NCI-H2081 treated with DMSO at 0.1 percent for 48 hours (cell line): ENCODE measurements around the gene MYO7B.

Experiments used
- DNase-seq: peaks from one replicate; lab custom pipeline; 2025; lab: John Stamatoyannopoulos, UW

Gene MYO7B

DNA sequence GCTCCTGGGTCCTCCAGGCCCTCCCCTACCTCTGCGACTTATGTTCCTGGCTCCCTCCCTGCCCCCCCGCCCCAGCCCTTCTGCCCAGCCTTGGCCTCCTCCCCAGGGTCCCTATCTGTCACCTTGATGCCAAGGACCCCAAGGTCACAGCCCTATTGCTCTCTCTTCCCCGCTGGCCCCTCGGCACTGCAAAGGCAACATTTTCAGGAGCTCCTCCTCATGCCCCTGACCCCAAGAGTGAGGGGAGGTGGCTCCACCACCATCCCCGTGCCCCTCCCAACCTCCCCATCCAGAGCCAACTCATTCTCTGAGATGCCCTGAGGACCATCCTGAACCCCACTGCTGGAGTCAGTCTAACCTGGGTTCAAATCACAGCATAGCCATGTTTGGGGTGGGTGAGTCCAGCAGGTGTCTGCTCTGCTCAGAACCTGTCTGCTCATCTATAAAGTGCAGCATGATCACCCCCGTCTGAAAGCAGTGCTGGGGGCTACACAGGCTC is 128.1 kb downstream of the MYO7B start:
- no peak for DNase-seq

DNA sequence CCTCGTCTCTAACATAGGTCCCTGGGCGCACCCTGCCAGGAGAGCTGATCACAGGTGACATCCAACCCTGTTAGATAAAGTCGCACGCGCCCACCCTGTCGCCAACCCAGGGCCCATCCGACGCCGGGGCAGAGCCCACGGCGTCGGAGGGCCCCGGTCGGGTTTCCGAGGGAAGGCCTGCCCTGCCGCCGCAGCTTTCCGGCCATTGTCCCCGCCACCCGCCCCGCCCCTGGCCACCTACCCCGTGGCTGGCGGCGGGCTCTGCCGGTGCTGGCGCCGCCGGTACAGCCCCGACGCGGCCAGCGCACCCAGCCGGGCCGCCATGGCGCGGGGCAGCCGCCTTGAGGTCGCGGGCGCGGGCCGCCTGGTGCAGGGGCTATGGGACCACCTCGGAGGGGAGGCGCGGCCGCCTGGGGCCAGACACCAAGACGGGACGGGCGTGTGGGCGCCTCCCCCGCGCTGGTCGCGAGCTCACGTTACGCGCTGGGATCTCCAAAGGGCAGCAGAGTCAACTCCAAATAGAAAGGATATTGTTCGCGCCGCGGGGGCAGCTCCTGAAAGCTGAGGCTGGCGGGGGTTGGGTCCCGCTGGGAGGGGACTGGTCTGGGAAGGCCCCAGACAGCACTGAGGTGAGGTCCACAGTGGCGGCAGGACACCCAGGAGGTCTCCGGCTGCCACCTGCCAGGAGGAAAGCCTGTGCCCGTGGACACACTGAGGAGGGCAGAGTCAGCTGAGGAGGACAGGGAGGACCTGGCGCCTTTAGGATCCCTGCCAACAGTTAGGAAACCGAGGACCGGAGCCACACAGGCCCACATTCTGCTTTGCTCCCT is 128.8 kb downstream of the MYO7B start:
- no peak for DNase-seq

DNA sequence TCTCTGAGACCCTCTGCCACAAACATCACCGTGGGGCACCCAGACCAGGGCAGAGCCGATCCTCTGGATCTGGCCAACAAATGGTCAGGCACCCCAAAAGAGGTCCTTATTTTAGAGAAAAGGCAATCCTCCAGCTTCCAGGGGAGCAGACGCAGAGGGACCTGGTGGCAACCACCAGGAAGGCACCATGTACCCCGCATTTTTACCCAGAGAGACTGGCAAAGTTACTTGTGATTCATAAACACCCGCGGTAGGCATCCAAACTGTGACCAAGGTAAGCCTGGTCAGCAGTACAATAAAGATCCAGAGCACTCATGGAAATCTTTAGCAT is 129.4 kb downstream of the MYO7B start:
- no peak for DNase-seq

DNA sequence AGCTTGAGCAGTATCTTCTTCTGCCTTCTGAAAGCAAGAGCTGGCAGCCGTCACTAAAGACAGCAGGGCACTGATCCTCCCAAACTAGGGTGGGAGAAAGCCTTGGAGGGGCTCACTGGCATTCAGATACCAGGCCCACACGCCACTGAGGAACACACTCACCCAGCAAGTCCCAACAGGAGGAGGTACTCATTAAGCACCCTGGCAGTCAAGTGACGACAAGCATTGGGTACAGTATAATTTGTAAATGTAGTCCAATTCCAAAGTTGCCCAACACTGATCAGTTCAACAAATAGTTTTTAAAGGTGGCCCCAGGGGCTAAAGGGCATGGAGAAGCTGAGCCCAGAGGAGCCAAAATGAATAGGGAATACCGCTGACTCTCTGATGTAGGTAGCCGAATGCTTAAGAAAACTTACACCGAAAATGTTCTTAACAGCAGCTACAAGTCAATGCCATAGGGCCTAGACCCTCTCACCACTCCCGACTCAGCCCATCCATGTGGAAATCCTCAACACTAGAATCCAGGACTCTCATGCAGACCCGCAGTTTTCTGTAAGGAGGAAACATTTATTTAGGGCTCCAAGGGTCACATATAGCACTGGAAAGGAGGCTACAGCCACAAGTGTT is 129.9 kb downstream of the MYO7B start:
- DNase-seq, result no peak

GRCh38 chr2:127669056-127669455 is 133.6 kb downstream of the MYO7B start:
- no peak for DNase-seq

GRCh38 chr2:127670055-127670956 is 134.8 kb downstream of the MYO7B start:
- DNase-seq, result no peak

- no peak for DNase-seq
Measured at GRCh38 chr2:127670957-127671290, 135.4 kb downstream of the MYO7B start.

DNA sequence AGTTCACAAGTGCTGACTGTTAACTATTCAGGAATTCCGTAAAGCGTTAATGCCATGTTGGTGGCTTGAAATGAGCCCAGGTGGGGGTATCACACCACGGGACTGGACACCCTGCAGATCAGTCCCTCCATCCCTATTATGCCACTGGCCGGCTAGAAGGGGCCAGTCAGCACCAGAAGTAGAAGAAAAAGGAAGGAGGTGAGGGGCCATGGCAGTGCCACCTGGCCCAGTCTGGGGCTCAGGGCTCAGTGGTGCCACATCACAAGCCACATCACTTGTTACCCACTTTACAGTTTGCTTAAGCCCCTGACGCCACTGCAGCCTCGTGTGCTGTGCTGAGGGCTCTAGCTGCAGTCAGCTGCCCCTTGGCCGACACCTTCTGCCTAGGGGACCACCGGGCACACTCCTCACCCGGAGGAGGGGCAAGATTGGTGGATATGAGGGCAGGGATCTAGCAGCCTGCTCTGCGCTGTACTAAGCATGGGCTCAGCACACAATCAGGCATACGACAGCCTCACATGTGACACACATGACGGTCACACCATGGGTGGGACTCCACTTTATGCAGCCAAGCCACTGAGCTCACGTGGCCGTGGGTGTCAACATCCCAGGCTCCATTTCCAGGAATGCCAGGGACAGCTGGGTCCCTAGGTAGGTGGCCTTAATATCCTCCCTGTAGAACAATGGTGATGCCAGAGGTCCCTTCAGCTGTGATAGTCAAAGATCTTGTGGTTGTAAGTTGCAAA is 136.2 kb downstream of the MYO7B start:
- DNase-seq, result no peak

DNA sequence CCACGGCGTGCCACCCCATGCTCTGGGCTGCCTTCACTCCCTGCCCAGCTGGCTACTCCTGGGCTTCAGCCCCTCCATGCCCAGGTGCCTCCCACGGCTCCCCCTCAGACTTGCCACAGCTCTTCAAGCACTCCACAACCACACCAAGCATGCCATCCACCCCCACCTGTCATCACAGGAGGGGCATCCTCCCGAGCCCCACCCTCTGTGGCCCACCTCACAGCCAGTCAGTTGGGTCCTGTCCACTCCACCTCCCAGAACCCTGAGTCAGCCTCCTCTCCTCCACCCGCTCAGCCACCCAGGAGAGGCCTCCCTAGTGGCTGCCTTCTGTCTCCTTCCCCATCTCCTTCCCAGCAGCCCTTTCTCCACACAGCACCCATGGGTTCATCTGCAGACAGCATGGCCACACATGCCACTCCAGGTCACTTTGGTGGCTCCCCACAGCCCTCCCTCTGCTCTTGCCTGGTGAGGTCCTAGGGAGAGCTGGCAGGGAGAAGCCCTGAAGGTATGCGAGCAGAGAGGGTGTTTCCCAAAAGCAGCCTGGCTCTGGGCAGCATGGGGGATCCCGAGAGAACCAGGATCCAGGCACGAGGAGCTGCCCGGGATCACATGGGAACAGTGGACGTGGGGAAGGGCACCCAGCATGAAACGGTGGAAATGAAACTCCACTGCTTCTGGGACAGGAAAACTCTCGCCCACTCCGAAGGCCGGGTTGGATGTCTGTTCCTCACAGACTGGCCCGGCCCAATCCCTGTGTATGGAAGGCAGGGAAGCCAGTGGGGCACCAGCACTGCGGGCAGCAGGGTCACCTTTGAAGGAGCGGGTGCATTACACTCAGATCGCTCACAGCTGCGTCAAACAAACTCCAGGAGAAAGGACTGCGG is 137.1 kb downstream of the MYO7B start:
- DNase-seq, result no peak

DNA sequence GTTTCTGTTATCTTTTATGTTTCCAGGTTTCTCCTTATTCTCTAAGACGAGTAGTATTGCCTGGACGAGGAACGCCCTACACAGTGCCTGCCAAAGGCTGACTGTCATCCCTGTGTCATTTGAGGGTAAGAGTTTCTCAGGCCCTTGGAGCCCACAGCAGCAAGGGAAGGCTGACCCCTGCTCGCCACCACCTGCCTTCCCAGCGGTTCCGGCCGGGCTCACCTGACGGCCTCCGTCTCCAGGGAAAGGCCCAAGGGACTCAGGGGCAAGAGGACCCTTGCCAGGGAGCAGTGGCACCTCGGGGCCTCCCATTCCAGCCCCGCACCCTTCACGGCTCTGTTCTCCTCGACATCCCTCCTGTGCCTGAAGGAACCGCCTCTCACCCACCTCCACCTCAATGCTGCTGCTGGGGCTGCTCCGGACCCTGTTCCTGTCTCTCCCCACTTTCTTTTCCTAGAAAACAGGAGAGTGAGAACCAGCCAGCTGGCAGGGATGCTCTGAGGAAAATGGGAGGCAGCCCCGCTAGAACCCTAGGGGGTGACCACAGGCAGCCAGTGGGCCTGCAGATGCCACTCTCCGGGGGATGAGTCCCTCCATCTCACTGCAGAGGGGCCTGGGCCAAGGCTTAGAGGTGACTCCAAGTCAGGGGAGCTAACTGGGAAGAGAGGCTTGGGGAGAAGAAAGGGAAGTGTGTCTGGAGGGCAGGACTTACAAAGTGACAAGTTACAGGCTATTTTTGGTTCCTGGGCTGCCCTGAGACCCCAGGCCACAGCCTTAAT is 138.0 kb downstream of the MYO7B start:
- DNase-seq, result no peak

DNA sequence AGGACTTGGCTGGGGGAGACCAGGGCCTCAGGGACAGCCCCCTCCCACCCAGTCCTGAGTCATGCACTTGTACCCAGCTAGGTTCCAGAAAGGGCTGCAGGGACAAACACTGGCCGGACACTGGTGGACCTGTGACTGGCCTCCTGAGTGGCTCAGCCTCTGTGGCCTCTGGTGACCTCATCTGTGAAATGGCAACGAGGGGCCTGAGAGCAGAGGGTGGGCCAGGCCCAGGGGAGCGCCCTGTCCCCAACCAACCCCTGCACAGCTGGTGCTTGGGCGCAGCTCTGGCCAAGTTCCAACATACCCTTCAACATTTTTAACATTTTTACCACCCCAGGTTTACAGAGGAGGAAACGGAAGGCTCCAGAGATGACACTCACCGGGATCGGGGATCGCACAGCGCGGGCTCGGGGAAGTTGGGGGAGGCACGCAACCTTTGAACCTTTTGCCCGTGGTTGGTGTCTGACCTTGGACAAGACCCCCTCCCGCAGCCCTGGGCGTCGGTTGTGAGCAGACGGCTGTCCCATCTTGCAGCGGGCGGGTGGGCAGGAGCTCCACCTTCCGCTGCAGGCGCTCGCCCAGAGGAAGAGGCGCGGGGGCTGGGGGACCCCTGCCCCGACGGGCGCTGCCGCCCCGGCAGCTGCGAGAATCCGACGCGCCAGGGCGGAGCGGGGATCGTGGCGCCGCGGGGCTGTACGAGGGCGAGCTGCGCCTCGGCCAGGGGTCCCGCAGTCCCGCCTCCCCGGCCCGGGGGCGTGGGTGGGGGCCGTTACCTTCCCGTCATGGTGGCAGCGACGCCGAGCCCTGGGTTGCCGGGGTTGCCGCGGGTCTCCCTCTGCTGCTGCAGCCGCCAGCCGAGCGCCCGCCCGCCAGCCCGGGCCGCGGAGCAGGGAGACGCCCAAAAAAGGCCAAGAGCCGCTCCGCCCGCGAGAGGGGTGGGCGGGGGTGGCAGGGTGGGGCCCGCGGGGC is 139.0 kb downstream of the MYO7B start:
- no peak for DNase-seq

DNA sequence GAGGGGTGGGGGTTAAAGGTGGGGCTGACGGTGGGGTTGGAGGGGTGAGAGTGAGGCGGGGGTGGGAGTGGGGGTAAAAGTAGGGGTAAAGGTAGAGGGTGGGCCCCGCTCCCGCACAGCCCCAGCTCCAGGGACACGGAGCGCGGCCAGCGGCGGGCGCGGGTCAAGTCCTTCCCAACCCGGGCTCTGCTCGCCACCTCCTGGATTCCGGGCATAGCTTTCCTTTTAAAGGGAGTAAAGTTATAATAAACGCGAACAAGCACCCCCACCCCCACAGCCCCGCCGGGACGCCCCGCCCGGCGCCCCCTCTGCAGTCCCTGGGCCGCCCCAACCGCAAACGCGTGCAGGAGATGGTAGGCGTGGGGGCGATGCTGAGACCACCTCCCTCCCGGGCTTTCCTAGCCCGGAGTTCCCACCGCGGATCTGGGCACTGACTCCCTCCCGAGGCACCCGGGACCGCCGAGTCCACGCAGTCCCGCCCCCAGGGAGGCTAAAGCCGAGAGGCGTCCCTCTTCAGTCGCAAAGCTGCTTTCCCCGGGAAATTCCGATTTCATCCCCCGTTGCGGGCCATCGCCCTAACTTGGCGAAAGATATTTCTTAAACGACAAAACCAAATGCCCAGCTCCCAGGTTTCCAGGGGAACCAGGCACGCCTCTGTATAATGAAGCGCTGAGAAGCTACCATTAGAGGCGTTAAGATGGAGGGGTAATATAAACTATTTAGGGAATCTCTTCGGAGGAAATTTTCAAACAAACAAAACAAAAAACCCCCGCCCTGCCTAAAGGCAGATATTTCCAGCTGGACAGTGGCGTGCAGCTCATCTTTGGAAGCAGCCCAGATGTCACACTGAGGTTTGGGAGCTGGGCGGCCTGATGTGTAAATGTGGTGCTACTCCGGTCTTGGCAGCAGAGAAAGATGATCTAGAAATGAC is 140.1 kb downstream of the MYO7B start, which contains the start of gene LIMS2:
Gene LIMS2, minus strand, starts transcription at position 200 of the 931 bp plus-strand sequence. CDS start 506 bp downstream, outside the sequence.
- DNase-seq, result no peak

- DNase-seq, result no peak
Measured at GRCh38 chr2:127676906-127677305, 141.4 kb downstream of the MYO7B start.

- DNase-seq, result no peak
Measured at GRCh38 chr2:127678531-127678930, 143.0 kb downstream of the MYO7B start.

DNA sequence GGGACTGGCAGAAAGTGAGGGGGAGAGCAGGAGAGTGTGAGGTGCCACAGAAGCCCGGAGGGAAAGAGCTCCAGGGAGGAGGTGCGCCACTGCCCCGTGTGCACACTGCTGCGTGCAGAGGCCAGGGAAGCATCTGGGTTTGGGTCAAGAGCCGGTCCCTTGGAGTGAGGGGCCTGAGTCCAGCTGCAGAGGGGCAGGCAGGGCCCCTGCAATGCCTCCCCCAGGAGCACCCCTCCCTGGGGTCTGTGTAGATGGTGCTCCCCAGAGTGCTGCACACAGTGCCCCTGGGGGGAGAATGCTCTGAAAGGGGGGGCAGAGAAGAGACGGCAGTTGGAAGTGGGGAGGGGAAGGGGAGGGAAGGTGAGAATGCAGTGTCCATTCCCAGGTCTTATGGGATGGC is 143.5 kb downstream of the MYO7B start:
- no peak for DNase-seq

- no peak for DNase-seq
Measured at GRCh38 chr2:127679680-127680361, 144.3 kb downstream of the MYO7B start.

DNA sequence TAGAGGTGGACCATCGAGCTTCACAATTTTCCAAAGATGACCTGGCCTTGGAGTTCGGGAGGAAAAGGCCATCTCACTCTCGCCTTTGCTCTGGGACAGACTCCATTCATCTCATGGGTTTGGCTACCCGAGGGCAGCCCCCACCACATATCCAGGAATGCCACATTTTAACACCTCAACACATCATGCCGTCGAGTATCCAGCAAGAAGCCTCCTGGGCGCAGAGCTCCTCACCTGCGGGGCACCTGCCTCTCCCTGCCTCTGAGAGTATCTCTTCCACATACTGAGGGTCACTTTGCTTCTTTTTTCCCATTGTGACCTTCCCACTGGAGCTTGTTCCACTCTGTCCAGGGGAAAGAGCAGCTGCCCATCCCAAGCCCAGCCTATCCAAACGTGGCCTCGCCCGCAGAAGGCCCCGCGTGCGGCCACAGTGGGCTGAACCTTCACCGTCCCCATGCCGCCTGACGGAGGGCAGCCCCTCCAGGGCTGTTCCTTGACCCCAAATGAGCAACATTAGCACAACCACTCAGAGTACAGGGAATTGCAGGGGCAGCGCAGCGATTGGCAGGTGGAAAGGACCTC is 145.3 kb downstream of the MYO7B start:
- DNase-seq, result no peak
